ENCODE results near the gene TMEM184A. TPM values are rescaled to one million over a fixed set of nuclear protein-coding genes. Genes with fewer than 3 reads are reported as not detected.

Gene TMEM184A
- total and polyA plus RNA-seq, 2 of the 13 experiments (the other 11 are each of a cell fraction or from before 2014, with no cell fraction given), result 9.5 to 20.4 TPM

DNA sequence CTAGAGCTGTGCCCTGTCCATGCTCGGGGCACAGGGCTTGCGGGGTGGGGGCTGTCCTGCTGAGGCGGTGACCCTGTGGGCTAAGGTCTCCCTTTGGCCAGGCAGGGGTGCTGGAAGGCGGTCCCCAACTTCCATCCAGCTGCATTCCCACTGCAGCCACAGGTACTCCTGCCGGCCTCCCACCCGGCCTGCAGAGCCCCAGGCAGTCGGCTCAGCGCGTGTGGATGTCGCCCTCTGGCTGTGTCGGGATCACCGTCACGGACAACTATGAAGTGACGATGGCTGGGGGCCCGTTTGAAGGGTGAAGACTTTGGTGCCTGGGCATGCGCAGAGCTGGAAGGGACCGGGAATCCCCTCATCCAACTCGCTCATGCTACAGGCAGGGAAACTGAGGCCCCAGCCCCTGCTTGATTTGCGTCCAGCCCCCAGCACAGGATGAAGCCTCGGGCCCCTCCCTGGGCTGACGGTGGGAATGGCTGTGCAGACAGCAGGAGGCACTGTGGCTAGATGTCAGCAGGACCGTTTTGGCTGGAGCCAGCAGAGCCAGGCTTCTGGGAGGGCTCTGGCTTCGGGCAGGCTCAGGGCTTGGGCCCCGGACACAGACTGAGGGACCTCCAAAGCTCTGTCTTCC lies 2.3 kb upstream of the TMEM184A start (continued):
- TF ChIP-seq, protein P1, sequence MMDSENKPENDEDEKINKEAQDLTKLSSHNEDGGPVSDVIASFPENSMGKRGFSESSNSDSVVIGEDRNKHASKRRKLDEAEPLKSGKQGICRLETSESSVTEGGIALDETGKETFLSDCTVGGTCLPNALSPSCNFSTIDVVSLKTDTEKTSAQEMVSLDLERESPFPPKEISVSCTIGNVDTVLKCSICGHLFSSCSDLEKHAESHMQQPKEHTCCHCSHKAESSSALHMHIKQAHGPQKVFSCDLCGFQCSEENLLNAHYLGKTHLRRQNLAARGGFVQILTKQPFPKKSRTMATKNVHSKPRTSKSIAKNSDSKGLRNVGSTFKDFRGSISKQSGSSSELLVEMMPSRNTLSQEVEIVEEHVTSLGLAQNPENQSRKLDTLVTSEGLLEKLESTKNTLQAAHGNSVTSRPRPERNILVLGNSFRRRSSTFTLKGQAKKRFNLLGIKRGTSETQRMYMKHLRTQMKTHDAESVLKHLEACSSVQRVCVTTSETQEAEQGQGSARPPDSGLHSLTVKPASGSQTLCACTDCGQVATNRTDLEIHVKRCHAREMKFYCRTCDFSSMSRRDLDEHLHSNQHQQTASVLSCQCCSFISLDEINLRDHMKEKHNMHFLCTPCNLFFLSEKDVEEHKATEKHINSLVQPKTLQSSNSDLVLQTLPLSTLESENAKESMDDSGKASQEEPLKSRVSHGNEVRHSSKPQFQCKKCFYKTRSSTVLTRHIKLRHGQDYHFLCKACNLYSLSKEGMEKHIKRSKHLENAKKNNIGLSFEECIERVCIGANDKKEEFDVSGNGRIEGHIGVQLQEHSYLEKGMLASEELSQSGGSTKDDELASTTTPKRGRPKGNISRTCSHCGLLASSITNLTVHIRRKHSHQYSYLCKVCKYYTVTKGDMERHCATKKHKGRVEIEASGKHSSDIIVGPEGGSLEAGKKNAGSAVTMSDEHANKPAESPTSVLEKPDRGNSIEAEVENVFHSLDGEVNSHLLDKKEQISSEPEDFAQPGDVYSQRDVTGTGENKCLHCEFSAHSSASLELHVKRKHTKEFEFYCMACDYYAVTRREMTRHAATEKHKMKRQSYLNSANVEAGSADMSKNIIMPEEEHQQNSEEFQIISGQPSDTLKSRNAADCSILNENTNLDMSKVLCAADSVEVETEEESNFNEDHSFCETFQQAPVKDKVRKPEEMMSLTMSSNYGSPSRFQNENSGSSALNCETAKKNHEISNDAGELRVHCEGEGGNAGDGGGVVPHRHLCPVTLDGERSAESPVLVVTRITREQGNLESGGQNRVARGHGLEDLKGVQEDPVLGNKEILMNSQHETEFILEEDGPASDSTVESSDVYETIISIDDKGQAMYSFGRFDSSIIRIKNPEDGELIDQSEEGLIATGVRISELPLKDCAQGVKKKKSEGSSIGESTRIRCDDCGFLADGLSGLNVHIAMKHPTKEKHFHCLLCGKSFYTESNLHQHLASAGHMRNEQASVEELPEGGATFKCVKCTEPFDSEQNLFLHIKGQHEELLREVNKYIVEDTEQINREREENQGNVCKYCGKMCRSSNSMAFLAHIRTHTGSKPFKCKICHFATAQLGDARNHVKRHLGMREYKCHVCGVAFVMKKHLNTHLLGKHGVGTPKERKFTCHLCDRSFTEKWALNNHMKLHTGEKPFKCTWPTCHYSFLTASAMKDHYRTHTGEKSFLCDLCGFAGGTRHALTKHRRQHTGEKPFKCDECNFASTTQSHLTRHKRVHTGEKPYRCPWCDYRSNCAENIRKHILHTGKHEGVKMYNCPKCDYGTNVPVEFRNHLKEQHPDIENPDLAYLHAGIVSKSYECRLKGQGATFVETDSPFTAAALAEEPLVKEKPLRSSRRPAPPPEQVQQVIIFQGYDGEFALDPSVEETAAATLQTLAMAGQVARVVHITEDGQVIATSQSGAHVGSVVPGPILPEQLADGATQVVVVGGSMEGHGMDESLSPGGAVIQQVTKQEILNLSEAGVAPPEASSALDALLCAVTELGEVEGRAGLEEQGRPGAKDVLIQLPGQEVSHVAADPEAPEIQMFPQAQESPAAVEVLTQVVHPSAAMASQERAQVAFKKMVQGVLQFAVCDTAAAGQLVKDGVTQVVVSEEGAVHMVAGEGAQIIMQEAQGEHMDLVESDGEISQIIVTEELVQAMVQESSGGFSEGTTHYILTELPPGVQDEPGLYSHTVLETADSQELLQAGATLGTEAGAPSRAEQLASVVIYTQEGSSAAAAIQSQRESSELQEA (CRISPR knock-in tag; IDR thresholded peaks at IDR 0.05; ENCODE audit: not compliant biosample characterization), result peak; percentile 73
- TF ChIP-seq FLYWCH1 (CRISPR knock-in tag; IDR thresholded peaks at IDR 0.05), result no peak
- TF ChIP-seq ZNF343 (CRISPR knock-in tag; IDR thresholded peaks at IDR 0.05), result no peak
- TF ChIP-seq MED1 (CRISPR knock-in tag; IDR thresholded peaks at IDR 0.05), result 0 out of 2 replicates have a peak, but pooled peaks have one; percentile 39
- peak; percentile 82 for TF ChIP-seq ZNF331 (CRISPR knock-in tag; IDR thresholded peaks at IDR 0.05)
- TF ChIP-seq, protein P2, sequence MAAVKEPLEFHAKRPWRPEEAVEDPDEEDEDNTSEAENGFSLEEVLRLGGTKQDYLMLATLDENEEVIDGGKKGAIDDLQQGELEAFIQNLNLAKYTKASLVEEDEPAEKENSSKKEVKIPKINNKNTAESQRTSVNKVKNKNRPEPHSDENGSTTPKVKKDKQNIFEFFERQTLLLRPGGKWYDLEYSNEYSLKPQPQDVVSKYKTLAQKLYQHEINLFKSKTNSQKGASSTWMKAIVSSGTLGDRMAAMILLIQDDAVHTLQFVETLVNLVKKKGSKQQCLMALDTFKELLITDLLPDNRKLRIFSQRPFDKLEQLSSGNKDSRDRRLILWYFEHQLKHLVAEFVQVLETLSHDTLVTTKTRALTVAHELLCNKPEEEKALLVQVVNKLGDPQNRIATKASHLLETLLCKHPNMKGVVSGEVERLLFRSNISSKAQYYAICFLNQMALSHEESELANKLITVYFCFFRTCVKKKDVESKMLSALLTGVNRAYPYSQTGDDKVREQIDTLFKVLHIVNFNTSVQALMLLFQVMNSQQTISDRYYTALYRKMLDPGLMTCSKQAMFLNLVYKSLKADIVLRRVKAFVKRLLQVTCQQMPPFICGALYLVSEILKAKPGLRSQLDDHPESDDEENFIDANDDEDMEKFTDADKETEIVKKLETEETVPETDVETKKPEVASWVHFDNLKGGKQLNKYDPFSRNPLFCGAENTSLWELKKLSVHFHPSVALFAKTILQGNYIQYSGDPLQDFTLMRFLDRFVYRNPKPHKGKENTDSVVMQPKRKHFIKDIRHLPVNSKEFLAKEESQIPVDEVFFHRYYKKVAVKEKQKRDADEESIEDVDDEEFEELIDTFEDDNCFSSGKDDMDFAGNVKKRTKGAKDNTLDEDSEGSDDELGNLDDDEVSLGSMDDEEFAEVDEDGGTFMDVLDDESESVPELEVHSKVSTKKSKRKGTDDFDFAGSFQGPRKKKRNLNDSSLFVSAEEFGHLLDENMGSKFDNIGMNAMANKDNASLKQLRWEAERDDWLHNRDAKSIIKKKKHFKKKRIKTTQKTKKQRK (IDR thresholded peaks at IDR 0.05; ENCODE audit: low read length), result no peak
- TF ChIP-seq, protein P3, sequence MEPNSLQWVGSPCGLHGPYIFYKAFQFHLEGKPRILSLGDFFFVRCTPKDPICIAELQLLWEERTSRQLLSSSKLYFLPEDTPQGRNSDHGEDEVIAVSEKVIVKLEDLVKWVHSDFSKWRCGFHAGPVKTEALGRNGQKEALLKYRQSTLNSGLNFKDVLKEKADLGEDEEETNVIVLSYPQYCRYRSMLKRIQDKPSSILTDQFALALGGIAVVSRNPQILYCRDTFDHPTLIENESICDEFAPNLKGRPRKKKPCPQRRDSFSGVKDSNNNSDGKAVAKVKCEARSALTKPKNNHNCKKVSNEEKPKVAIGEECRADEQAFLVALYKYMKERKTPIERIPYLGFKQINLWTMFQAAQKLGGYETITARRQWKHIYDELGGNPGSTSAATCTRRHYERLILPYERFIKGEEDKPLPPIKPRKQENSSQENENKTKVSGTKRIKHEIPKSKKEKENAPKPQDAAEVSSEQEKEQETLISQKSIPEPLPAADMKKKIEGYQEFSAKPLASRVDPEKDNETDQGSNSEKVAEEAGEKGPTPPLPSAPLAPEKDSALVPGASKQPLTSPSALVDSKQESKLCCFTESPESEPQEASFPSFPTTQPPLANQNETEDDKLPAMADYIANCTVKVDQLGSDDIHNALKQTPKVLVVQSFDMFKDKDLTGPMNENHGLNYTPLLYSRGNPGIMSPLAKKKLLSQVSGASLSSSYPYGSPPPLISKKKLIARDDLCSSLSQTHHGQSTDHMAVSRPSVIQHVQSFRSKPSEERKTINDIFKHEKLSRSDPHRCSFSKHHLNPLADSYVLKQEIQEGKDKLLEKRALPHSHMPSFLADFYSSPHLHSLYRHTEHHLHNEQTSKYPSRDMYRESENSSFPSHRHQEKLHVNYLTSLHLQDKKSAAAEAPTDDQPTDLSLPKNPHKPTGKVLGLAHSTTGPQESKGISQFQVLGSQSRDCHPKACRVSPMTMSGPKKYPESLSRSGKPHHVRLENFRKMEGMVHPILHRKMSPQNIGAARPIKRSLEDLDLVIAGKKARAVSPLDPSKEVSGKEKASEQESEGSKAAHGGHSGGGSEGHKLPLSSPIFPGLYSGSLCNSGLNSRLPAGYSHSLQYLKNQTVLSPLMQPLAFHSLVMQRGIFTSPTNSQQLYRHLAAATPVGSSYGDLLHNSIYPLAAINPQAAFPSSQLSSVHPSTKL (CRISPR knock-in tag; IDR thresholded peaks at IDR 0.05), result 0 out of 2 replicates have a peak, but pooled peaks have one; percentile 10
- TF ChIP-seq SAP130 (CRISPR knock-in tag; IDR thresholded peaks at IDR 0.05; ENCODE audit: low read depth), result peak; percentile 59
- TF ChIP-seq, protein P4, sequence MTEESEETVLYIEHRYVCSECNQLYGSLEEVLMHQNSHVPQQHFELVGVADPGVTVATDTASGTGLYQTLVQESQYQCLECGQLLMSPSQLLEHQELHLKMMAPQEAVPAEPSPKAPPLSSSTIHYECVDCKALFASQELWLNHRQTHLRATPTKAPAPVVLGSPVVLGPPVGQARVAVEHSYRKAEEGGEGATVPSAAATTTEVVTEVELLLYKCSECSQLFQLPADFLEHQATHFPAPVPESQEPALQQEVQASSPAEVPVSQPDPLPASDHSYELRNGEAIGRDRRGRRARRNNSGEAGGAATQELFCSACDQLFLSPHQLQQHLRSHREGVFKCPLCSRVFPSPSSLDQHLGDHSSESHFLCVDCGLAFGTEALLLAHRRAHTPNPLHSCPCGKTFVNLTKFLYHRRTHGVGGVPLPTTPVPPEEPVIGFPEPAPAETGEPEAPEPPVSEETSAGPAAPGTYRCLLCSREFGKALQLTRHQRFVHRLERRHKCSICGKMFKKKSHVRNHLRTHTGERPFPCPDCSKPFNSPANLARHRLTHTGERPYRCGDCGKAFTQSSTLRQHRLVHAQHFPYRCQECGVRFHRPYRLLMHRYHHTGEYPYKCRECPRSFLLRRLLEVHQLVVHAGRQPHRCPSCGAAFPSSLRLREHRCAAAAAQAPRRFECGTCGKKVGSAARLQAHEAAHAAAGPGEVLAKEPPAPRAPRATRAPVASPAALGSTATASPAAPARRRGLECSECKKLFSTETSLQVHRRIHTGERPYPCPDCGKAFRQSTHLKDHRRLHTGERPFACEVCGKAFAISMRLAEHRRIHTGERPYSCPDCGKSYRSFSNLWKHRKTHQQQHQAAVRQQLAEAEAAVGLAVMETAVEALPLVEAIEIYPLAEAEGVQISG (CRISPR knock-in tag; IDR thresholded peaks at IDR 0.05), result peak; percentile 68
- TF ChIP-seq PTBP1 (IDR thresholded peaks at IDR 0.05; ENCODE audit: low read depth, low read length, poor library complexity, severe bottlenecking), result no peak

All from HepG2 (cell line).